LNCaP clone FGC (cell line): ENCODE measurements around the gene POU4F2.
"Not testable (repeated sequence)": the region's sequence is repeated elsewhere in the genome, so short reads cannot be mapped to it uniquely, and the experiment has no call there.

Experiments used
- DNase-seq: peaks from one replicate; pipeline ENCODE4 v3.0.0-alpha.2; 2011; ENCODE audit warnings: low read depth
- H3K4me3 ChIP-seq: 2 replicates; pipeline ENCODE4 v1.5.1; 2011; ENCODE audit warnings: mild to moderate bottlenecking, low read depth, low read length, control low read depth
- TF ChIP-seq, protein P1 (sequence below): IDR thresholded peaks from 2 replicates; pipeline ENCODE4 v1.5.1; 2012; ENCODE audit warnings: mild to moderate bottlenecking; ENCODE audit not compliant: control insufficient read depth, insufficient read depth; ENCODE audit errors: extremely low read depth

The POU4F2 gene

DNA sequence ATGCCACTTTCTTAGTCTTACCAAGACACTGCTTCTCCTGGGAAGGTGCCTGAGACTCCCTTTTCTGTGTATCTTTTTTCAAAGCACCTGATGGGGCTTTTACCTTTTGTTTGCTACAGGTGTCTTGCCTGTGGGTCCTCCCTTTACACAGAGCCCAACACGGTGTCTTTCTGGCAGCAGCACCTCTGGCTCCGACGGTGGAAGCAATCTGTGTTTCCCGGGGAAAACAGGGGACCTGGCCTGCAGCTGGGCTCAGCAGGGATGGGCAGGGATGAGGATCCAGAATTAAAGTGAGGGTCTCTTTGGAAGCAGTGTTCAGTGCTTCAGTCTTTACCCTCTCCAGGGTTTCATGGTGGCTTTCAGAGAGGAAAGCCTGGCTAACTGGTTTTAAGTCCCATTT lies 11.3 kb downstream of the POU4F2 start:
- H3K4me3 ChIP-seq, result no peak overlapping the region
- TF ChIP-seq, protein P1, sequence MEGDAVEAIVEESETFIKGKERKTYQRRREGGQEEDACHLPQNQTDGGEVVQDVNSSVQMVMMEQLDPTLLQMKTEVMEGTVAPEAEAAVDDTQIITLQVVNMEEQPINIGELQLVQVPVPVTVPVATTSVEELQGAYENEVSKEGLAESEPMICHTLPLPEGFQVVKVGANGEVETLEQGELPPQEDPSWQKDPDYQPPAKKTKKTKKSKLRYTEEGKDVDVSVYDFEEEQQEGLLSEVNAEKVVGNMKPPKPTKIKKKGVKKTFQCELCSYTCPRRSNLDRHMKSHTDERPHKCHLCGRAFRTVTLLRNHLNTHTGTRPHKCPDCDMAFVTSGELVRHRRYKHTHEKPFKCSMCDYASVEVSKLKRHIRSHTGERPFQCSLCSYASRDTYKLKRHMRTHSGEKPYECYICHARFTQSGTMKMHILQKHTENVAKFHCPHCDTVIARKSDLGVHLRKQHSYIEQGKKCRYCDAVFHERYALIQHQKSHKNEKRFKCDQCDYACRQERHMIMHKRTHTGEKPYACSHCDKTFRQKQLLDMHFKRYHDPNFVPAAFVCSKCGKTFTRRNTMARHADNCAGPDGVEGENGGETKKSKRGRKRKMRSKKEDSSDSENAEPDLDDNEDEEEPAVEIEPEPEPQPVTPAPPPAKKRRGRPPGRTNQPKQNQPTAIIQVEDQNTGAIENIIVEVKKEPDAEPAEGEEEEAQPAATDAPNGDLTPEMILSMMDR, result no peak
- no peak for DNase-seq

DNA sequence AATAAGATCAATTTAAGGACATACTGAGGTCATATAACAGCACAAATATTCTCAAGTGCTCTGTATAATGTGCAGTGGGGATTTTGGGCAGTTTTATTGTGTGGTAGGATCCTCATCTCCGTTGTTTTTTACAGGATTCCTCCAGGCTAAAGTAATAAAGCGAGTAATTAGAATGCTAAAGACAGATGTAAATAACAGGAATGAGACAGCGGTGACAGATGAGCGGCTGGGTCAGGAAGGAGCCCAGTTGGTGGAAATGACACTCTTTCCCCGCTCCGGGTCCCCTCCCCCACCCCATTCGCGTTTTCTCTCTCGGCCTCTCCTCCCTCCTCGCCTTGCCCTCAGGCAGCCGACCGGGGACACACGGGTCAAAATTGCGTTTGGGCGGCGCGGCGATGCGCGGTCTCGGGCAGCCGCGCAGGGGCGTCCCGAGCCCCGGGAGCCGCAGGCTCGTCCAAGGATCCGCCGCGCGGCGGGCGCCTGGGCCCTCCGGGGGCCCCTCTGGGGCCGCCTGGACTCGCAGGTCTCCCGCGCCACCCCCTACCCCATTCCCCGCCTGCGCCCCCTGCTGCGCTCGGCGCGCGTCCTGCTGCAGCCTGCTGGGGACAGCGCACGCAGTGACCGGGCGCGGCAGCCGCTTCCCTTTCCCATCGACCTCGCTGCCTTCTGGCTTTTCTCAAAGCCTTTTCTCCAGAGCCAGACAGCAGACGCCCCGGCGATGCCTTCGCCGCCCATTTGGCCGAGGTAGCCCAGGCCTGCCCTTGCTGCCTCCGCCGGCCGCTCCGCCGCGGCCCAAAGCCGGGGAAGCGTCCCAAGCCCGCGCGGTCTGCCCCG lies 16.2 kb downstream of the POU4F2 start:
- peak overlapping the region; percentile 34 for H3K4me3 ChIP-seq
- DNase-seq, result no peak
- TF ChIP-seq, protein P1, result no peak

DNA sequence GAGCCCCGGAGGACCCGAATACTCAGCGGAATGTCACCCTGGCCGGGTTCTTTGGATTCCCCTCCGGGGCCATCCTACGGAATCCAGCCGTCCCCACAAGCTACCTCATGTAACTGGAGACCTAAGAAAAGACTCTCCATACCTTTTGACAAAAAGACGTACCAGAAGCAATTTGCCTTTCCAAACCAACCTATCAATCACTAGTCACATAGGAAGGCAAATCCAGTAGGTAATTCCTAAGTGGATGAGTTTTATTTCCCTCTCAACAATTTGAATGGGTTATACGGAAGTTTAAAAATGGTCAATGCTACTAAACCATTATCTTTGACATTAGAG lies 16.8 kb downstream of the POU4F2 start:
- no peak for DNase-seq

DNA sequence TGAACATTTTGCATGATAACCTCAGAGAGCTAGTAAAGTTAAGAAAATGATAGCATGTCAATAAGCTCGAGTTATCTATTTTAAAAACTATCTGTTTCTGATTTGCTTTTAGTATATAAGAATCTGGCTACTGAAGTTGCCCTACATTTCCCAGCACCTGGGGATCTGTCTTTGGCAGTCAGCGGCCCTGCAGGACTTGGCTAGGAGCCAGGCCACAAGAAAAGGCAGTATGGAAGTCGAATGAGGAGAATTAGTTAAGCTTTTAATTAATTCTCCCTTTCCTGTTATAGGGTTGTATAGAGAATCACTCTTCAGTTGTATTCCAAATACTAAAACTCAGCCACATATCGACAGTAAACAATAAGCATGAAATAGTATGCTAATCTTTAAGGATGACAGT lies 22.7 kb downstream of the POU4F2 start:
- DNase-seq, result no peak
- no peak overlapping the region for H3K4me3 ChIP-seq
- TF ChIP-seq, protein P1, result no peak

More for the DNA sequence above, 16.8 kb downstream of the POU4F2 start:
- TF ChIP-seq, protein P1, result no peak
- no peak overlapping the region for H3K4me3 ChIP-seq

DNA sequence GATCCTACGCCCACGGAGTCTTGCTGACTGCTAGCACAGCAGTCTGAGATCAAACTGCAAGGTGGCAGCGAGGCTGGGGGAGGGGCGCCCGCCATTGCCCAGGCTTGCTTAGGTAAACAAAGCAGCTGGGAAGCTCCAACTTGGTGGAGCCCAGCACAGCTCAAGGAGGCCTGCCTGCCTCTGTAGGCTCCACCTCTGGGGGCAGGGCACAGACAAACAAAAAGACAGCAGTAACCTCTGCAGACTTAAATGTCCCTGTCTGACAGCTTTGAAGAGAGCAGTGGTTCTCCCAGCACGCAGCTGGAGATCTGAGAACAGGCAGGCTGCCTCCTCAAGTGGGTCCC lies 25.2 kb downstream of the POU4F2 start:
- DNase-seq, result not testable (repeated sequence)

DNA sequence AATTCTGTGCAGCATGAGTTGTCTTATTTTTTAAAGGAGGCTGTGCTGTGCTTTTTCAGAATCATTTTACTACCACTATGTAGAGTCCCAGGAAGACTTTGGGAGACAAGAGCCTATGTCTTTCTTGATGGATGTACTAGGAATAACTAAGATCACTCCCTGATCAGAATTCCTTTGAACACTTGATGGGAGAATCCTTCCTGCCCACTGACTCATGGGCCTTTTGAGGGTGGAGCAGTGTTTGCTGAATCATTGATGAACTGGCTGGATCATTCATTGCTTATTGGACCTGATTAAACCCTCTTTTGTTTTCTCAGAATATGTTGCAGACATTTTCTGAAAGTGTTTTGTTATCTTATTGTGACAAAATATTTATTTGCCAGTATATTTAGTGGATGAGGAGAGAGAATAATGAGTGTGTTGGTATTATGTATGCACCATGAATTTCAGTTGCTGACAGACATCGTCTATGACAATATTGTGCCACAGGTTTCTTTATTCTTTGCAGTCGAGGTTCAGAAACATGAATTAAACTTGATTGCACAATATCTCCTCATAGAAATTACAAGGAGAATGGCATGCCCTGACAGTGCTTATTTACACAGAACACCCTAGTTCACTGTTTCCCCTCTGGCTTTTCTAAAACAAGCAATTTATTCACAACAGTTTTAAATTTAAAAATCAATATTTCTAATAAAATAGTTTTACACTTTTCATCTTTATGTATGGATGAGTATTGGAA lies 36.3 kb downstream of the POU4F2 start:
- TF ChIP-seq, protein P1, result no peak
- no peak for DNase-seq
- H3K4me3 ChIP-seq, result no peak overlapping the region

More for the DNA sequence above, 25.2 kb downstream of the POU4F2 start:
- H3K4me3 ChIP-seq, result not testable (repeated sequence)
